NCI-H524 treated with DMSO at 0.1 percent for 48 hours (cell line): Measurements from ENCODE around the gene PARG.
"Not testable (repeated sequence)": the region's sequence is repeated elsewhere in the genome, so short reads cannot be mapped to it uniquely, and the experiment has no call there.

Experiments
- DNase-seq: peaks from one replicate; lab custom pipeline; 2025; lab: John Stamatoyannopoulos, UW

PARG gene

DNA sequence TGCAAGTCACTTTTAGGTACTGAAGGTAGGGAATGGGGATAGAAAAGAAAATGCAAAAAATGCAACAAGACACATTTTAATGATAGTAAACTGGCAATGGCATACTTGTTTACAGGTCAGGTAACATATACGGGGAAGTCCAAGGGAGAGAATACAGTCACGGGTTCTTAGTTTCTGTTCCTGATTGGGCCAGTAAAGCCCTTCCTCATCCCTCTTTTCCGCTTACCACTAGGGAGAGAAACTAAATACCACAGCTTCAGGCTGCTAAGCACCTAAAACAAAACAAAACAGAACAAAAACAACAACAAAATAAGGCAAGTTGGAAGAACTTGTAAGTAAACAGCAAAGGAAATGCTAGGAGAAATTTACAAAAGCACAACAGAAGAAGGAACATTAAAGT lies 114.5 kb downstream of the PARG start:
- no peak for DNase-seq

DNA sequence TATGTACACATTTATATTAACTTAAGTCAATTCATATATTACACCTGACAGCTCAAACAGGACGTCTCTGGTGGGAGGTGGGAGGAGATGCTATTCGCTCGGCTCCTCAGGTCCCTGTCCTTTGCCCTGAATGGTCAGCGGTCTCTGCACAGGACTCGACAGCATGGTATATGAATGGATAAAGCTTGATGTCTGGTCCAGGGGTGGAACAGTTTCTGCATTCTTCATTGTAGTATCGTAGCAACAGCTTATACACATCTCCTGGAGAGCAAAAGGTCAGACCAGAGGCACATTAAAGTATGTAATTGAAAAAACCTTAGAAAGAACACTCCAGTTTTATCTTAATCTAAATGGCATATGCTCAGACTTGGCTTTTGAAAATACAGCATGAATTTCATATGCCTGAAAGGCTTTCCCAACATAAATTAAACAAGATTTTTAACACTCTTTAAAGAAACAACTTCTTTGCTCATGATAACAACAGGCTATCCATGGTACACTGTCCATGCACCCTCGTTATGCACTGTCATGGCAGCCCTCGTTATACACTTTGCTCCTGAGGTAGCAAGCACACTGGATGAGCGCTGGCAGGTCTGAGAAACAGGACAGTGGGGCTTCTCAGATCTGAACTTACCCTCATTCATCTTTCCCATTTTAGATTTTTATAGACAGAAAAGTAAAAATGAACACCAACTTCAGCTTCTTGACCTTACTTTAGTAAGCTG lies 122.4 kb downstream of the PARG start:
- DNase-seq, result no peak

DNA sequence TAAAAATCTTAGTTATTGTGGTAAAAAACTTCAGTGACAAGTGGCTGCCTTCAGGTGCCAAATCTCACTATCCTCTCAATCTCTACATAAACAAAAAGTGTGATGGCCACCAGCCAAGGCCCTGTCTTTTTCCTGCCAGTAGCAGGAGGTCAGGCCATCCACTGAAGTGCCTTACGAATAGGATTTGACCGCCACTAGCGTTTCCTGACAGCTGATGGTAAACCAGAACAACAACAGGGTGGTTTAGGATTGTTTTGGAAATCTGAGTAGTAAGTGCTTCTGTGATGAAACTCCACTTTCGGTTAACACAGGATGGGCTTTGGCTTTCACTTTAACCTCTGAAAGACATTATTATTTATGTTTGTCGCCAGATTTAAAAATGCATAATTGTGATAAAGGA lies 124.0 kb downstream of the PARG start:
- DNase-seq, result no peak

DNA sequence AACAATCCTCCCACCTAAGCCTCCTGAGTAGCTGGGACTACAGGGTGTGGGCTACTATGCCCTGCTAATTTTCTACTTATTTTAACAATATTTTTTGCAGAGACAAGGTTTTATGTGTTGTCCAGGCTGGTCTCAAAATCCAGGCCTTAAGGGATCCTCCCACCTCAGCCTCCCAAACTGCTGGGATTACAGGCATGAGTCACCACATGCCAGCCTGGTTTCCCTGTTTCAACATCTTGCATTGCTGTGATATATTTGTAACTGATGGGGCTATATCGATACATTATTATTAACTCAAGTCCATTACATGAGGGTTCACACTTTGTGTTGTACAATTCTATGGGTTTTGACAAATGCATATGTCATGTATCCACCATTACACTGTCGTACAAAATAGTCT lies 137.8 kb downstream of the PARG start:
- no peak for DNase-seq

DNA sequence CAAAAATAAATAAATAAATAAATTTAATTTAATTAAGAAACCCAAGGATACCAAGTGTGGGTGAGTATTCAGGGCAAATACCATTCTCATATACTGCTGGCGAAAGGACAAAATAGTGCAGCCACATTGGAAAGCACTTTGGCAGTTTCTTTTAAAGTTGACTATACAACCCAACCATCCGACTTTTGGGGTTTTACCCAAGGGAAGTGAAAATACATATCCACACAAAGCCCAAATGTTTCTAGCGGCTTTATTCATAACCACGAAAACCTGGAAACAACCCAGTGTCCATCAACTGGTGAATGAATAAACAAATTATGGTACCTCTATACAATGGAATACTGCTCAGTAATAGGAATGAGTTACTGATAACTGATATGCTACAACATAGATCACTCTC lies 143.6 kb downstream of the PARG start:
- no peak for DNase-seq

DNA sequence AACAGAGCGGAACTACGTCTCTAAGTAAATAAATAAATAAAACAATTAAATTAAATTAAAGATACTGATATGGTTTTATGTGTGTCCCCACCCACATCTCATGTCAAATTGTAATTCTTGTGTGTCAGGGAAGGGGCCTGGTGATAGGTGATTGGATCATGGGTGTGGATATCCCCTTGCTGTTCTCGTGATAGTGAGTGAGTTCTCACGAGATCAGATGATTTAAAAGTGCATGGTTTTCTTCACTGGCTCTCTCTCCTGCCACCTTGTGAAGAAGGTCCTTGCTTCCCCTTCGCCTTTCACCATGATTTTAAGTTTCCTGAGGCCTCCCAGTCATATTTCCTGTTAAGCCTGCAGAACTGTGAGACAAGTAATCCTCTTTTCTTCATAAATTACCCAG lies 150.7 kb downstream of the PARG start:
- DNase-seq, result no peak

DNA sequence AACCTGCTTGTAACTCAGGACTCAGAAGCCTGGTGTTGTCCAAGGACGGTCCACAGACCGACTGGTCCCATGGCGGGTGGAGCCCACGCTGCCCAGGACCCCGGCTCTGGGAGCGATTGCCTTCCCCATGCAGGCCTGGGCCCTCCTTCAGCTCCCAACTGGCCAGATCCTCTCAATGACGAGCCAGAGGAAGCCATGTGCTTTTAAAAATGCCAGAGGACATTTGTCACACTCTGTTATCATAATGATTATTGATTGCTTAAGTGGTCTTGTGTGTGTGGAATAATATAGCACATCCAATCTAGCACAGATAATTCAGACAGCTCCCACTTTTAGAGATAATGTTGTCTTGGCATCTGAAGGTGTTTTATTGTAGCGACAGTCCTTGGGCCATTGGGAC lies 157.1 kb downstream of the PARG start:
- DNase-seq, result no peak

DNA sequence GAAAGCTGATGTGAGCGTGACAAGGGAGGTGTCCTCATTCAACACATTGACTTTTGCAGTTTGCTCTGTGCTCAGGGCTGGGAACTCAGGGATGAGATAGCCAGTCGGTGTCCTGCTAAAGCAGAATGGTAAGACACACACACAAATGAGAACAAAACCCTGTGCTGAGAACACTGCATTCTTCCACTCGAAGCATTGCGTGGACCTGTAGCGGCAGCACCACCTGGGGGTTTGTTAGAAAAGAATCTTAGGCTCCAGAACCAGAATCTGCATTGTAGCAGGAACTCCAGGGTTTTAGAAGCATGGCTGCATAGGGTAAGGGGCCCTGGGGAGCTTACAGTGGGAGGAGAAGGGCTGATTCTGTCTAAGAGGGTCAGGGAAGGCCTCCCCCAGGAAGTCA lies 158.2 kb downstream of the PARG start:
- DNase-seq, result no peak

DNA sequence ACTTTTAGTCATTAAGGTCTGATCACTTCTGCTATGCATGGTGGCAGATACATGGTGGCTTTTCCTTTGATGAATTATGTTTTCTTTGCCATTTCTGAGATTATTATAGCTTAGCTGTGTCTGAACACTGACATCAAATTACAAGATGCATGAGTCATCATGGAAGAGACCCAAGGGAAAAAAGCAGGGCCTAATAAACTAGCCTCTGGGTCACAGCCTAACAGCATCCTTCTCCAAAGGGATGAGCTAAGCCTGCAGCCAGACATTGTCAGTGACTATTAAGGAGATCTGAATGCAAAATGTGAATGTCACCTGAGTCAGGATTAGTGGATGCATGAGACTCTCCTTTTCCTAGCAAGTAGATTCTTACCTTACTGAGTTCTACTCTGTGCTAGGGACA lies 160.6 kb downstream of the PARG start:
- no peak for DNase-seq

DNA sequence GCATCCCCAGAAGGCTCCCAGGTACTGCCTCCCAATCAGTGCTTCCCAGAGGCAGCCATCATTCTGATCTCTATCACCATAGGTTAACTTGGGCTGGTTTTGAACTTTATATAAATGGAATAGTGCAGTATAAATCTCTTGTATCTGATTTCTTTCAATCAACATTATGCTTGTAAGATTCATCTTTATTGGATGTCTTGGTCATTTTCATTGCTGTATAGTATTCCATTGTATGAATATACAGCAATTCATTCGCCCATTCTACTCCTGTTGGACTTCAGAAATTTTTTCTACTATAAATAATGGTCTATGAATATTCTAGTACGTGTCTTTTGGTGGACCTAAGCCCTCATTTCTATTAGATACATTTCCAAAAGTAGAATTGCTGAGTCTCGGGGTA lies 163.6 kb downstream of the PARG start:
- no peak for DNase-seq

DNA sequence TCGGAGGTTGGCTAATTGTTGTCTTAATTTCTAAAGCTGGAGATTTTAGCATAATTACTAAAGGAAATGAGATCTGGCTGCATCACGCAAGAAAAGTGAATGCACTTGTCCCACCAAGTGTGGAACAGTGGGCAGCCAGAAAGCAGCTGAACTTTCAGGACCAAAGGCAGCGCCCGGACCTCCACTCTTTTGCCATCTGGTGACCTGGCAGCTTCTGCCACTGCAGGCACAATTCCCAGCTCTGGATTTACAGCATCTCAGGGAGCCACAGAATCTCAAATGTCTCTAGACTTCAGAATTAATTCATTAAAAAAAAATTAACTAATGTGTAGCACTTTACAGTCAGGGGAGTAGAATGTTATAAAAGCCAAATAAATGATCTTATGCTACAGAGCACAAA lies 165.0 kb downstream of the PARG start:
- DNase-seq, result no peak

DNA sequence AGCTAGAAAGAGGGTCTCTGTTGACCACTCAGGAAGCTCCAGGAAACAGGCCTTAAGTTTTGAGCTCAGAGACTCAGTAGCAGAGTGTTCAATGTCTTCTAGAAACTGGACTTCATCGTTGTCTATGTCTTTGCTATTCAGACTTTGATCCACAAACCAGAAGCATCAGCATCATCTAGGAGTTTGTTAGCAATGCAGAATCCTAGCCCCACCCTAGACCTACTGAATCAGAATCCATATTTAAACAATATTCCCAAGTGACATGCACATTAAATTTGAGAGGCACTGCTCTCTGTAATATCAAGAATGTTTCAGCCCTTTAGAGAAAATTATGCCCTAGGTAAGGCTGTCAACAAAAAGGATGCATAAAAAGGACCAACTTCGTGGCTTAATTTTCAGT lies 166.8 kb downstream of the PARG start:
- DNase-seq, result no peak

DNA sequence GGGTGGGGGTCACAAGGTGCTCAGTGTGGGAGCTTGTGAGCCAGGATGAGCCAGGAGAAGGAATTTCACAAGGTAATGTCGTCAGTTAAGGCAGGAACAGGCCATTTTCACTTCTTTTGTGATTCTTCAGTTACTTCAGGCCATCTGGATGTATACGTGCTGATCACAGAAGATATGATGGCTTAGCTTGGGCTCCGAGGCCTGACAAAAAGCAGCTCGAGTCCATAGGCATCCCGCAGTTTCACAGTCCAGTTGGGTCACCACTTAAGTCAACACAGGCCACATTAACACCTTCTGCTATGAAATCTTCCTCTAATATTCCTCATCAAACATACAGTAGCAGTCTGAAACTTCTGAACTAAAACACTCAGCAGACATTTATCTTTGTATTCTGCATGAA lies 168.9 kb downstream of the PARG start:
- DNase-seq, result not testable (repeated sequence)

DNA sequence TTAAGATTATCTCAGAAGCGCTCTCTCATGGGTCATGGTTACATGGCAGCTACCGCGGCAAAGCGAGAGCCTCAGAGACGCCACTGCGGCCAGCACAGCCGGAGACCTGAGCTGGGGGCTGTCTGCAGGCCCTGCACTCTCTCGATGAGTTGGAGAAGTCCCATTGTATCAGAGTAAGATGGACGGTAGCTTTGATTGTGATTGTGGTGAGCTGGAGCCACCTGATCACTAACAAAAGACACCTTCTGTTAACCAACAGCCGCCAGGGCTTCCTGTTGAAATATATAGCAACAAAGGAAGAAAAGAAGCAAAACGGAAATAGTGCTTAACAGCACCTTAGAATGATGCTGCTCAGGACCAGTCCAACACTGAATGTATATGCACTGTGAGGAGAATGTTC lies 170.8 kb downstream of the PARG start:
- DNase-seq, result not testable (repeated sequence)

DNA sequence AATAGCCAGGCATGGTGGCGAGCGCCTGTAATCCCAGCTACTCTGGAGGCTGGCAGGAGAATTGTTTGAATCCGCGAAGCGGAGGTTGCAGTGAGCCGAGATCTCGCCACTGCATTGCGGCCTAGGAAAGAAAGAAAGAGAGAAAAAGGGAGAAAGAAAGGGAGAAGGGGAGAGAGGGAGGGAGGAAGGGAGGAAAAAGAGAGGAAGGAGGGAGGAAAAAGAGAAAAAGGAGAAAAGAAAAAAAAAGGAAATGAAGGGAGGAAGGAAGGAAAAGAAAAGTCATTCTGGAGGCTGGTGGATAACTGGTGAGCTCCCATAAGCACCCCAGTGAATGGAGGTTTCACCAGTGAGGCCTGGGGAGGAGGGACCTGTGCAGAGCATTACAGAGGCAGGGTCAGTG lies 172.1 kb downstream of the PARG start:
- DNase-seq, result no peak

DNA sequence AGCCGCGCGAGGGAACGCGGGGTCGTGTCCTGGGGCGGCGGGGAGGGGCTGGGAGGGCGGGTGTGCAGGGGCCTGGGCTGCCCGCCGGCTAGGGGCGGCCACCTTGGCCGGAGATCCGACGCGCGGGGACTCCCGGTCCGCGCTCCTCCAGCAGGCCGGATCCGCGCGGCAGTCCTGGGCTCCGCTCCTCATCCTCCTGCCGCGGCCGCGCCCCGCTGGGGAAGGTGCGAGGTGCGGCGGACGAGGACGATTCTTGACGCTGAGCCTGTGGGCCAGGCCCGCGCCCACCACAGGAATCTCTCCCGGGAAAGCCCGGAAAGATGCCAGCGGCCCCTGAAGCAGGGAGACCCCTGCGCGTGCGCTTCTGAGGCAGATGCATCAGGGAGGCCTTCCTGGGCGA lies 173.1 kb downstream of the PARG start:
- no peak for DNase-seq

DNA sequence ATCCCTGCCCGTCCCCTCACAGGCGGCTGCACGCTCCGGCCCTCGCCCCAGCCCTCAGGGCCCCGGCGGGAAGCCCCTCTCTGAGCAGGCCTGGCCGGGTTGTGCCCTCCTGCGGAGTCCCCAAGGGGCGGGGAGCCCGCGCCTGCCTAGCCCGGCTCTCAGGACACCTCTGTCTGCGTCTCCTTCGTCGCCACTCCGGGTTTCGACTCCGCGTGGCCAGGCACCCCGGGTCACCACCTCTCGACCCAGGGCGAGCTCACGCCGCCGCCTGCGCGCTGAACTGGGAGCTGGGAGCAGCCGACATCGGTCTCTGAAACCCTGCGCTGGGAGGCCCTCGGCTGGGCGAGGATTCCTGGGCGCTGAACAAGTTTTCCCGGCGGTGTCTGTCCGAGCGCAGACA lies 173.5 kb downstream of the PARG start:
- DNase-seq, result no peak
